Breast epithelium (tissue), 3 donors: Measurements from ENCODE around the gene PARP15.

Experiments
- CTCF ChIP-seq, 3 donors: fragments of 450-650 bp; IDR thresholded peaks; one replicate each; pipeline ENCODE4 v1.5.1; 2016 to 2017; ENCODE audit warnings: antibody characterized with exemption in 3 of 3, mild to moderate bottlenecking in 3 of 3, moderate library complexity in 3 of 3
- POLR2A ChIP-seq: fragments of 450-650 bp; IDR thresholded peaks from one replicate; pipeline ENCODE4 v1.6.1; 2016; ENCODE audit warnings: antibody characterized with exemption, mild to moderate bottlenecking, moderate library complexity
- POLR2AphosphoS5 ChIP-seq, 3 donors: sonication (generic); formaldehyde crosslinking; IDR thresholded peaks; one replicate each; pipeline ENCODE4 v1.6.1; 2017; ENCODE audit warnings: antibody characterized with exemption in 3 of 3

GRCh38 chr3:122679085-122679881, 101.8 kb downstream of the PARP15 start:
- TF ChIP-seq CTCF (IDR thresholded peaks at IDR 0.05) (peak; percentile 64 to 82 (median 78)), POLR2A (no peak), POLR2AphosphoS5 (IDR thresholded peaks at IDR 0.05) (peak in 2 of 3 donors; percentile 8 to 39)
